ENCODE data around the gene RFT1. TPM values are rescaled to one million over a fixed set of nuclear protein-coding genes. Genes with fewer than 3 reads are reported as not detected.
A peak's percentile ranks its signal among the peaks of the same experiment; 100 is the strongest.

Gene RFT1
- total RNA-seq, 1 experiment from 2014 or later: 26.3 TPM

- no peaks in the 10 kb centered on the region for H3K9me3 Mint-ChIP-seq
- CTCF ChIA-PET: interaction anchor here (0.6 to 3.7 kb wide), 10 partner anchors 12 to 498 kb away, joined by 3 to 12 read pairs (median 4); no protein-coding TSS in a partner anchor
- H3K4me3 Mint-ChIP-seq: peak overlapping the region; percentile 49
- POLR2A ChIA-PET: no interaction called here
- ATAC-seq (no peak), DNase-seq (ENCODE audit: low spot score) (peak; percentile 60)
- H3K4me1 Mint-ChIP-seq: peaks cover 28% of the 10 kb centered on the region
- peaks cover 15% of the 10 kb centered on the region for H3K27me3 Mint-ChIP-seq (ENCODE audit: low read depth)
- H3K27ac Mint-ChIP-seq: no peak overlapping the region
- H3K36me3 Mint-ChIP-seq: no peaks in the 10 kb centered on the region
- no peak for TF ChIP-seq GRHL2 (CRISPR knock-in tag; IDR thresholded peaks at IDR 0.05; ENCODE audit: insufficient replicate concordance, severe bottlenecking)
- no peak for TF ChIP-seq ATF2 (CRISPR knock-in tag; IDR thresholded peaks at IDR 0.05; ENCODE audit: borderline replicate concordance, low read depth)
- no peak for TF ChIP-seq FOXP4 (CRISPR knock-in tag; IDR thresholded peaks at IDR 0.05)
- TF ChIP-seq NR3C1 (CRISPR knock-in tag; conservative IDR thresholded peaks at IDR 0.05; ENCODE audit: low read depth): no peak
- no peak for TF ChIP-seq PRDM15 (CRISPR knock-in tag; IDR thresholded peaks at IDR 0.05)
- no peak for TF ChIP-seq SP1 (CRISPR knock-in tag; conservative IDR thresholded peaks at IDR 0.05)
- TF ChIP-seq USF1 (CRISPR knock-in tag; IDR thresholded peaks at IDR 0.05): no peak
- TF ChIP-seq FOXP1 (CRISPR knock-in tag; IDR thresholded peaks at IDR 0.05; ENCODE audit: borderline replicate concordance): no peak
- no peak for TF ChIP-seq CREM (CRISPR knock-in tag; IDR thresholded peaks at IDR 0.05)
- TF ChIP-seq GTF2I (CRISPR knock-in tag; conservative IDR thresholded peaks at IDR 0.05): no peak
- no peak for TF ChIP-seq E2F4 (CRISPR knock-in tag; IDR thresholded peaks at IDR 0.05; ENCODE audit: borderline replicate concordance, low read depth)
- TF ChIP-seq EMX1 (CRISPR knock-in tag; IDR thresholded peaks at IDR 0.05): no peak
- no peak for TF ChIP-seq ZNF219 (CRISPR knock-in tag; IDR thresholded peaks at IDR 0.05; ENCODE audit: borderline replicate concordance)
- no peak for TF ChIP-seq MLX (CRISPR knock-in tag; IDR thresholded peaks at IDR 0.05)
- no peak for TF ChIP-seq RELA (CRISPR knock-in tag; IDR thresholded peaks at IDR 0.05; ENCODE audit: borderline replicate concordance)
- TF ChIP-seq PRRX2 (CRISPR knock-in tag; IDR thresholded peaks at IDR 0.05): no peak
- no peak for TF ChIP-seq ARID4B (CRISPR knock-in tag; IDR thresholded peaks at IDR 0.05; ENCODE audit: borderline replicate concordance)
- TF ChIP-seq MYBL2 (CRISPR knock-in tag; IDR thresholded peaks at IDR 0.05): no peak
- TF ChIP-seq IRF1 (CRISPR knock-in tag; IDR thresholded peaks at IDR 0.05): no peak
Measured at GRCh38 chr3:53156368-53156834, 26.2 kb upstream of the RFT1 start.

All from WTC11 (cell line).